ENCODE data around the gene EYS. TPM values are rescaled to one million over a fixed set of nuclear protein-coding genes. Genes with fewer than 3 reads are reported as not detected.
"Not testable (repeated sequence)": the region's sequence is repeated elsewhere in the genome, so short reads cannot be mapped to it uniquely, and the experiment has no call there.

EYS gene
- total RNA-seq, 2 experiments from 2014 or later, result not detected

DNA sequence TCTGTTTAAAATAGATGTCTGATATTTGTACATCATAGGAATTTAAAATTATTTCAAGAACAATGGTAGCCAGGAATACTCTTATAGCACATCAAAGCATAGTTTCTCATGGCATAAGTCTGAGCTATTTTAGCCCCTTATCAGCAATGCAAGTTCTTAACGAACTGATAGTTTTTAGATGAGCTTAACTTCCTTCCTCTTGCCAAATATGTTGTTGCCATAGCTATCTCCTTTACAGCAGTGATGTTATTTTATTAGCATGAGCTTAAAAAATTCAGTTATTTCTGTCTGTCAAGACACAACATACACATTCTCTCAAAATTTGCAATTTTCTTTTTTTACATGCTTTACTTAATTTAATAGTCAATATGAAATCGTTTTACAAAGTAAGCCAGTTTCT lies 1204.2 kb downstream of the EYS start:
- H3K4me3 Mint-ChIP-seq, result no peak overlapping the region

DNA sequence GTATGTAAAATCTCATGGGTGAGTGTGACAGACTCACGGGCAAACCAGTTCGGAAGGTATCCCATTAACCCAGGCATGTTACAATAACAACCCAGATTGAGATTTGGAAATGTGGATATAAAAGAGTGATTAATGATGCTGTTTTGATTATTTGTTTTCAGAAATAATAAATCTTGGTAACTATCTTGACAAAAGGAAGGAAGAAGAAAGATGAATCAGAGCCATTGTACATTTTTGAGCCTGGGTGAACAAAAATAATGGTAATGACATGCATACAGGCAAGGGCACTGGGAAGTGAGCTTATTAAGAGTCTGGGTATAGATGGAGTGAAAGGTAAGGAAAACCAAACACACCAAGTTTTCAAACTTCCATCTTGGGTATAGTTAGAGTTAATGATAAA lies 1209.4 kb downstream of the EYS start:
- Mint-ChIP-seq H3K4me3 (no peak overlapping the region), H3K36me3 (no peaks in the 10 kb centered on the region), H3K27ac (no peak overlapping the region), H3K9me3 (no peaks in the 10 kb centered on the region), H3K4me1 (no peaks in the 10 kb centered on the region), H3K27me3 (no peaks in the 10 kb centered on the region)
- ATAC-seq (ENCODE audit: low read depth), result no peak
- DNase-seq, result no peak
- POLR2A ChIA-PET, result no interaction called here

More for the DNA sequence above, 1204.2 kb downstream of the EYS start:
- Mint-ChIP-seq H3K27ac (no peak overlapping the region), H3K27me3 (no peaks in the 10 kb centered on the region), H3K4me1 (no peaks in the 10 kb centered on the region), H3K9me3 (peaks cover 6% of the 10 kb centered on the region), H3K36me3 (no peaks in the 10 kb centered on the region)
- POLR2A ChIA-PET, result no interaction called here
- no peak for DNase-seq
- no peak for ATAC-seq (ENCODE audit: low read depth)

DNA sequence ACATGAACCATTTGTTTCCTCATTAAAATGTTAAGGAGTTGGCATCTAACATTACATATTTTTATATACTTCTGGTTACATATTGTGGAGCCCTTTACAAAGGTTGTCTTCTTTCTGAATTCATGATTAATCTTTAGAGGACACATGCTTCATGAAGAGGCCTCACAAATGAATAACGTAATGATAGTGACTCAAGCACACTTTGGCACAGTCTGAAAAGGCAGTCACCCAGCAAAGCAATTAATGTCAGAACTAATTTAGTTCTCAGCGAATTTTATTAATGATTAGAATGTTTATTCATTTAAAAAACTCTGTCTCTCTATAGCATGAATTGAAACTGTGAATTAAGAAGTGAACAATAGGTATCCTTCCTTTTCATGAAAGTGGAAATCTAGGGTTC lies 1217.3 kb downstream of the EYS start:
- no peak overlapping the region for H3K4me3 Mint-ChIP-seq
- no peak for ATAC-seq (ENCODE audit: low read depth)
- no peaks in the 10 kb centered on the region for H3K36me3 Mint-ChIP-seq
- DNase-seq, result no peak
- POLR2A ChIA-PET, result no interaction called here
- no peaks in the 10 kb centered on the region for H3K27me3 Mint-ChIP-seq
- H3K4me1 Mint-ChIP-seq, result no peaks in the 10 kb centered on the region
- no peak overlapping the region for H3K27ac Mint-ChIP-seq
- no peaks in the 10 kb centered on the region for H3K9me3 Mint-ChIP-seq

DNA sequence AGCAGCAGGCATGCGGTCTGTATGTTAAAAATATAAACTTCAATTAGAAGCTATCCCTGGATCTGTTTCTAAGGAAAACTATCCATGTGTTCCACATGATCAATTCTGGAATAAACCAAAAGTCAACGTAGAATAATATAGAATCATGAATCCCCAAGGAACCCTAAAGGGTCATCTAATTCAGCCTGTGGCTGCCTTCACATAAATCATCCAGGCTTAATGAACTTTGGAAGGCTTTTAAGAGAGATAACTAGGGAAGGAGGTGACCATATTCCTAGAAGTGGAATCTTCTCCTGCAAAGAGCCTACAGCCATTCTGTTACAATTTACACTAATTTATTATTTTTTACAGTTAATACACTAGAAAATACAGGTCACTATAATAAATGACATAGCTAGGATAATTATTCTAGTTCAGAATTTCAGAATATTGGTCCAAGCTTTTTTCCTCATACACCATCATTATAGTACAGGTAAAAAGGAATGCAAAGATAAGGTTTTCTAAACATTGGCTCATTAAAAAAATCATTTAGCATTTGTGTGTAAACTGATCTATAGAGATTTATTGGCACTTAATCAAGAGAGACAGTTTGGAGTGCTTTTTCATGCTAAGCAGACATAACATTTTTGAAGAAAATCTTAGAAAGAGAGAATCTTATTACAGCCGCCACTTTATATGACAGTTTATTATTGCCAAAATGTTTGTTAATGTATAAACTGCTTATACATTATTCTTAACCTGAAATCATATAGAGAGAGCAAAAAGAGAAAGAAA lies 1220.3 kb downstream of the EYS start:
- H3K27me3 Mint-ChIP-seq, result no peaks in the 10 kb centered on the region

DNA sequence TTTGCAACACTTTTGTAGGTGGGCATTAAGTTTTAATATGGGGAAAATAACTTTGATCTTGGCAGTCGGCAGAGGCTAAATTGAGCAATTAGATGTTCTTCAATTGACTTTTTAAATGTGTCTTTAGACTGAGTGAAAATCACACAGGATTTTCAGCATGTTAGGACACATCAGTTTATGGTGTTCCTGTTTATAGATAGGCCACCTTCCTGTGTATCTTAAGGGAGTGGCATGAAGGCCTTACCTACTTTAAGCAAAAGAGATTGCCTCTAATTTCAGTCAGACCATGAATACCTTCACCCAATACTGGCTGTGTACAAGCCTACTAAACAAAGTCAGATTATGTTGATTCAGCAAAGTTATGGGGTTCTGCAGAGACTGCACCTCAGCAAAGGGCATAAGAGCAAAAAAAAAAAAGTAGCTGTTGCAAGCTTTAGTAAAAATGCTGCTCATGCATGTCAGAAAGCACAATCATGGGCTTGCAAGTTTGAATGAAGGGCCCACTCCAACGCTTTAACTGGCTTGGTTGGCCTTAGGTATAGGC lies 1223.0 kb downstream of the EYS start:
- no peaks in the 10 kb centered on the region for H3K36me3 Mint-ChIP-seq
- DNase-seq (no peak), ATAC-seq (ENCODE audit: low read depth) (no peak)
- POLR2A ChIA-PET, result no interaction called here
- no peak overlapping the region for H3K27ac Mint-ChIP-seq
- no peaks in the 10 kb centered on the region for H3K27me3 Mint-ChIP-seq
- H3K4me3 Mint-ChIP-seq, result no peak overlapping the region
- no peaks in the 10 kb centered on the region for H3K4me1 Mint-ChIP-seq
- H3K9me3 Mint-ChIP-seq, result no peaks in the 10 kb centered on the region

More for the DNA sequence above, 1220.3 kb downstream of the EYS start:
- DNase-seq, result no peak
- no peak overlapping the region for H3K4me3 Mint-ChIP-seq
- POLR2A ChIA-PET, result no interaction called here
- no peak for ATAC-seq (ENCODE audit: low read depth)
- no peaks in the 10 kb centered on the region for H3K9me3 Mint-ChIP-seq
- no peaks in the 10 kb centered on the region for H3K4me1 Mint-ChIP-seq
- no peak overlapping the region for H3K27ac Mint-ChIP-seq
- no peaks in the 10 kb centered on the region for H3K36me3 Mint-ChIP-seq

DNA sequence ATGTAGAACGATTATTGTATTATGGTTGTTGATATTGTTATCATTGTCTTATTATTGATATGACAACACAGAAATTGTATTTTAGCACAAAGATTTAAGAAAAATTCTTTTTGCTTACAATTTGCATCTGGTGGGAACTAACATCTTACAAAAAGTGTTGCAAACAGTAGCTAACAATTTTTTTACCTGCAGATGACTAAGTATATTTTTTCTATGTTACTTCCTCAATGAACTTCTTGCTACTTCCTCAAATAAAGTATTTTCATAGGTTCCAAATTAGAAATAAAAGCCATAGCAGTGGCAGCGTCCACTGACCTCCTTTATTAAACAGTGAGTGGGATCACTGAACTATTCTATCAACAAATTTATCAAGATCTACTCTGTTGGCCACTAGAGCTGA lies 1224.4 kb downstream of the EYS start:
- Mint-ChIP-seq H3K27me3 (no peaks in the 10 kb centered on the region), H3K27ac (no peak overlapping the region), H3K9me3 (no peaks in the 10 kb centered on the region), H3K36me3 (no peaks in the 10 kb centered on the region), H3K4me1 (no peaks in the 10 kb centered on the region), H3K4me3 (no peak overlapping the region)
- POLR2A ChIA-PET, result no interaction called here
- no peak for DNase-seq
- ATAC-seq (ENCODE audit: low read depth), result no peak

DNA sequence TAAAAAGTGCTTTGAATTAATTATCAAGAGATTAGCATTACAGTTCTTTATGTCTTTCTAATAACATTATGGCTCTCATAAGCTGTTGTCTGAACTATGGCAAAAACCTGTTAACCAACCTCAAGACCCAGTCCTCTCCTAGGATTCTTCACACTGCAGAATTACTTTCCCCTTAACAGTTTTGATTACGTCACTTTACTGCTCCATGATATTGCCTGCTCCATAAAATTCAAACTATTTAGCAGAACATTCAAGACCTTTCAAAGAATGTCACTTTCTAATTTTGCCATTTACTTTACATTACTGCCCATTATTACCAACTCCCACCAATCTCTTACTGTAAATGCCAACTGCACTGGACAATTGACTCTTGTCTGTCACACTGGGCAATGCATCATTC lies 1227.9 kb downstream of the EYS start:
- DNase-seq (no peak), ATAC-seq (ENCODE audit: low read depth) (no peak)
- H3K27ac Mint-ChIP-seq, result no peak overlapping the region
- POLR2A ChIA-PET, result no interaction called here
- H3K4me1 Mint-ChIP-seq, result no peaks in the 10 kb centered on the region
- H3K27me3 Mint-ChIP-seq, result no peaks in the 10 kb centered on the region
- no peaks in the 10 kb centered on the region for H3K36me3 Mint-ChIP-seq
- no peaks in the 10 kb centered on the region for H3K9me3 Mint-ChIP-seq
- no peak overlapping the region for H3K4me3 Mint-ChIP-seq

DNA sequence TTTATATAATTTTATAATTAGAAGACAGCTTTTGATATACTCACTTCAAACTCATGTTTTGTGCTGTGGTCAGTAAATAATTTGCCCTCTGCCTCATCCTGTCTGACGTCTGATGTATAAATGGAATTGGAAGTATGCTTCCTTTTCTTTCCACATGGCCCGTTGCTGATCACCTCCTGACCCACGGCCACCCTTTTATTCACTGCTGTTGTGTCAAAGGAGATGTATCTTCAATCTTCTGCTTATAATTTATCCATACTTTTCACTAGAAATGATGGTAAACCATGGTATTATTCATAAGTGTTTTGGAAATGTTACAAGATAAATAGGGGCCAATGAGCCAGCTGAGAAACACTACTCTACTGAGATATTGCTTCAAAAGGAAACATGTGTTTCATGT lies 1229.6 kb downstream of the EYS start:
- DNase-seq, result no peak
- Mint-ChIP-seq H3K9me3 (no peaks in the 10 kb centered on the region), H3K4me1 (no peaks in the 10 kb centered on the region), H3K27ac (no peak overlapping the region), H3K27me3 (no peaks in the 10 kb centered on the region), H3K36me3 (no peaks in the 10 kb centered on the region), H3K4me3 (no peak overlapping the region)
- POLR2A ChIA-PET, result no interaction called here
- no peak for ATAC-seq (ENCODE audit: low read depth)

DNA sequence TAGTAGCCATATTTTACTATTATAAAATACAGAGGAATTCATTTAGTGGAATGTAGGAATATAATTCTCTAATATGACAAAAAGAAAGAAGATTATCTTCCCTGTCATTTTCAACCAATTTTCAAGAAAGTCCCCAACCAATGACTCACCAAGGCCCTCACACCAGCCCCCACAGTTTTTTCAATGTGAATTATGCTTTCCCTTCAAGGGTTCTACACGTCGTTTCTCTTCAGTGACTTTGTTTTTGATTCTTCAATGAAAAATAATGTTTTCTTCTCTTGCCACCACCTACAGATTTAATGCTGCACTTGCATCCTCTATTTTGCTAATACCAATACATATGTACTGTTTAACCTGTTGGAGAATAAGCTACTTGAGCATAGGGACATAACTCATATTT lies 1230.1 kb downstream of the EYS start:
- no peaks in the 10 kb centered on the region for H3K36me3 Mint-ChIP-seq
- H3K4me1 Mint-ChIP-seq, result no peaks in the 10 kb centered on the region
- H3K4me3 Mint-ChIP-seq, result no peak overlapping the region
- no peak overlapping the region for H3K27ac Mint-ChIP-seq
- no peaks in the 10 kb centered on the region for H3K9me3 Mint-ChIP-seq
- POLR2A ChIA-PET, result no interaction called here
- ATAC-seq (ENCODE audit: low read depth) (no peak), DNase-seq (no peak)
- no peaks in the 10 kb centered on the region for H3K27me3 Mint-ChIP-seq

DNA sequence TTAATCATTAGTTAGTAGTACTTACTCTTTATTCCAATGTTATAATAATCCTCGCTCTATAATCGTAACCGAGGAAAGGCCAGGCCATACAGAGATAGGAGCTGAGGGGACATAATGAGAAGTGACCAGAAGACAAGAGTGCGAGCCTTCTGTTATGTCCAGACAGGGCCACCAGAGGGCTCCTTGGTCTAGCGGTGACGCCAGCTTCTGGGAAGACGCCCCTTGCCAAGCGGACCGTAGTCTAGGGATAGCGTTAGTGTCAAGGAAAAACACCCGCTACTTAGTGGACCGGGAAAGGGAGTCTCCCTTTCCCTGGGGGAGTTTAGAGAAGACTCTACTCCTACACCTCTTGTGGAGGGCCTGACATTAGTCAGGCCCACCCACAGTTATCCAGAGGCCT lies 1237.6 kb downstream of the EYS start:
- DNase-seq; POLR2A ChIA-PET; H3K36me3 Mint-ChIP-seq; H3K9me3 Mint-ChIP-seq; ATAC-seq (ENCODE audit: low read depth); H3K4me3 Mint-ChIP-seq; H3K27me3 Mint-ChIP-seq; H3K4me1 Mint-ChIP-seq; H3K27ac Mint-ChIP-seq: not testable (repeated sequence)

DNA sequence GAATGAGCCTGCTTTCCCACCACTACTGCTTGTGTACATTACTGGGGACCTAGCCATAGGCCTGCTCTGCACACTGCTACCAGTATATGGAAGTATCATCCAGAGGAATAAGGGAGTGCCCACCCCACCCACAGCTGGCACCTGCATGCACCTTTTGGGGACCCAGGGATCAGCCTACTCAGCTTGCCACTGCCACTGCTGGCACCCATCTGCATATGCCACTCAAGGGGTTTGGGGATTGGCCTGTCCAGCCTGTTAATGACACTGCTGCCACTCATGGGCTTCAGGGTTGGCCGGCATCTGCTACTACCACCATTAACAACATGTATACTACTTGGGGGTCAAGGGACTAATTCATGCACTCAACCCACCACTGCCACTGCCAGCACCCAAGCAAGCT lies 1239.4 kb downstream of the EYS start:
- no peak for ATAC-seq (ENCODE audit: low read depth)

DNA sequence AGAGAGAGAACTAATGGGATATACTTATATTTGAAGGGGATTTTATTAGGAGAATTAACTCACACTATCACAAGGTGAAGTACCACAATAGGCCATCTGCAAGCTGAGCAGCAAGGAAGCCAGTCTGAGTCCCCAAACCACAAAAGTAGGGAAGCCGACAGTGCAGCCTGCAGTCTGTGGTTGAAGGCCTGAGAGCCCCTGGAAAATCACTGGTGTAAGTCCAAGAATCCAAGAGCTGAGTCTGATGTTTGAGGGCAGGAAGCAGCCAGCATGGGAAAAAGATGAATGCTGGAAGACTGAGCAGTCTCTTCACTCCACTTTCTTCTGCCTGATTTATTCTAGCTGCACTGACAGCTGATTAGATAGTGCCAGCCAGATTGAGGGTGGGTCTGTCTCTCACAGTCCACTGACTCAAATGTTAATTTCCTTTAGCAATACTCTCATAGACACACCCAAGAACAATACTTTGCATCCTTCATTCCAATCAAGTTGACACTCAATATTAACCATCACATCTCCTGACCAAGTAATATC lies 1247.5 kb downstream of the EYS start:
- Mint-ChIP-seq H3K36me3 (no peaks in the 10 kb centered on the region), H3K4me3 (no peak overlapping the region), H3K27ac (no peak overlapping the region), H3K27me3 (no peaks in the 10 kb centered on the region), H3K4me1 (no peaks in the 10 kb centered on the region), H3K9me3 (no peaks in the 10 kb centered on the region)
- ATAC-seq (ENCODE audit: low read depth) (no peak), DNase-seq (no peak)
- POLR2A ChIA-PET, result no interaction called here

More for the DNA sequence above, 1239.4 kb downstream of the EYS start:
- Mint-ChIP-seq H3K27ac (no peak overlapping the region), H3K4me1 (no peaks in the 10 kb centered on the region), H3K36me3 (no peaks in the 10 kb centered on the region), H3K27me3 (no peaks in the 10 kb centered on the region), H3K4me3 (no peak overlapping the region), H3K9me3 (peaks cover 9% of the 10 kb centered on the region)
- no peak for DNase-seq
- POLR2A ChIA-PET, result no interaction called here

DNA sequence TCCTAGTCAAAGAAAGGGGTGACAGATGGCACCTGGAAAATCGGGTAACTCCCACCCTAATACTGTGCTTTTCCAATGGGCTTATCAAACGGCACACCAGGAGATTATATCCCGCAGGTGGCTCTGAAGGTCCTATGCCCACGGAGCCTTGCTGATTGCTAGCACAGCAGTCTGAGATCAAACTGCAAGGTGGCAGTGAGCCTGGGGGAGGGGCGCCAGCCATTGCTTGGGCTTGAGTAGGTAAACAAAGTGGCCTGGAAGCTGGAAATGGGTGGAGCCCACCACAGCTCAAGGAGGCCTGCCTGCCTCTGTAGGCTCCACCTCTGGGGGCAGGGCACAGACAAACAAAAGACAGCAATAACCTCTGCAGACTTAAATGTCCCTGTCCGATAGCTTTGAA lies 1258.9 kb downstream of the EYS start:
- H3K27ac Mint-ChIP-seq; H3K4me3 Mint-ChIP-seq; H3K36me3 Mint-ChIP-seq; H3K4me1 Mint-ChIP-seq; ATAC-seq (ENCODE audit: low read depth); POLR2A ChIA-PET; DNase-seq; H3K9me3 Mint-ChIP-seq; H3K27me3 Mint-ChIP-seq: not testable (repeated sequence)

DNA sequence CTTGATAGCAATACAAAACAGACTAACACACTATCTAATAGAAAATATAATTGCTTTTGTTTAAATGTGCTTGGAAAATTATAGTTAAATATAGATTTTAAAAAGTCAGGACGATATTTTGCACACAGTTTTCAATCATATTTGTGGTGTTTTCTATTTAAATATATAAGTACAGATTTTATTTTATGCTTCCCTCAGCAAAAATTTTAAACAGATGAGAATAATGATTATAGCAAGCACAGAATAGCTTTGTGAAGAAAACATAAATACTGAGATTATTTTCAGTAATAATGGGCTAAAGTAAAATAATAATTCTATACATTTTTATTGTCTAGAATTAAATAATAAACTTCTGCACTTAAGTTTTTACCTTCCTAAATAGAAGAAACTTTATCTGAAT lies 1262.0 kb downstream of the EYS start:
- H3K27me3 Mint-ChIP-seq, result no peaks in the 10 kb centered on the region
- no peak overlapping the region for H3K4me3 Mint-ChIP-seq
- H3K4me1 Mint-ChIP-seq, result no peaks in the 10 kb centered on the region
- POLR2A ChIA-PET, result no interaction called here
- ATAC-seq (ENCODE audit: low read depth) (no peak), DNase-seq (no peak)
- no peaks in the 10 kb centered on the region for H3K36me3 Mint-ChIP-seq
- H3K27ac Mint-ChIP-seq, result no peak overlapping the region
- peaks cover 16% of the 10 kb centered on the region for H3K9me3 Mint-ChIP-seq

All from activated naive CD8-positive, alpha-beta T cell treated with anti-CD3 and anti-CD28 coated beads, Interleukin-2, amount 10 ng/mL, durations not matched to agents 7 days and 5 days (primary cell).